Fibroblast of skin of left biceps (primary cell): ENCODE measurements around the gene LYPD6.

Experiments used
- DNase-seq, 2 experiments: peaks; one replicate each; pipeline ENCODE4 v3.0.0-alpha.2; 2013; ENCODE audit warnings: low read depth in 2 of 2

LYPD6 gene

DNA sequence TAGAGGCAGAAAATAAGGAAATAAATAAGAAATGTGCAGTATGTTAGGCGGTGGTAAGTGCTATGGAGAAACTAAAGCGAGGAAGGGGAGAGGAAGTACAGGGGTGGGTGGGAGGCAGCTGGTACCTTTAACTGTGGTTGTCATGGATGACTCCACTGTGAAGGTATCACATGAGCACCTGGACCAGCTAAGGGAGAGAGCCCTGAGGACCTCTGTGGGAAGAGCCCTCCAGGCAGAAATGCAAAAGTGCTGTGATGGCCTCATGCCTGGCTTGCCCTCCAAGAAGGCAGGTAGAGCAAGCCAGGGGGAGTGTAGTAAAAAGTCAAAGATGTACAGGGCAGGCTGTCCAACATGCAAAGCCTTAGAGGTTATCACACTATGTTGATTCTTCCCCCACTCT is 17.9 kb downstream of the LYPD6 start:
- no peak for DNase-seq

DNA sequence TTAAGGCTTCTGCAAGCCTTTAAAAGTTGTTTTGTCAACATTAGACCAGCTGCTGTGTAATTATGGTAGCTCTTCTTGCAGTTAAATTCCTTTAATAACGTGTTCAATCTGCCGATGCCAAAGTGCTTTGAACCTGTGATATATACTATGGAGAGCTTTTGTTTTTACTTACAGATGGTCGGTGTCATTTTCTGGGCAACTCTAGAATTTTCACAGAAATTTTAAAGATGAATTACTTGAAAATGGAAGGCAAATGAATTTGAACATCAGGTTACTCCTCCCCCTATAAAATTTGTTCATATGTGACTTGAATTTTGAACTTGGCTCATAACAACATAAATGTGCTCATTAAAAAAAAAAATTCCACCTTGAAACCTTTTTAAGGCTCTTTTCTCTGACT is 23.0 kb downstream of the LYPD6 start:
- DNase-seq: no peak

DNA sequence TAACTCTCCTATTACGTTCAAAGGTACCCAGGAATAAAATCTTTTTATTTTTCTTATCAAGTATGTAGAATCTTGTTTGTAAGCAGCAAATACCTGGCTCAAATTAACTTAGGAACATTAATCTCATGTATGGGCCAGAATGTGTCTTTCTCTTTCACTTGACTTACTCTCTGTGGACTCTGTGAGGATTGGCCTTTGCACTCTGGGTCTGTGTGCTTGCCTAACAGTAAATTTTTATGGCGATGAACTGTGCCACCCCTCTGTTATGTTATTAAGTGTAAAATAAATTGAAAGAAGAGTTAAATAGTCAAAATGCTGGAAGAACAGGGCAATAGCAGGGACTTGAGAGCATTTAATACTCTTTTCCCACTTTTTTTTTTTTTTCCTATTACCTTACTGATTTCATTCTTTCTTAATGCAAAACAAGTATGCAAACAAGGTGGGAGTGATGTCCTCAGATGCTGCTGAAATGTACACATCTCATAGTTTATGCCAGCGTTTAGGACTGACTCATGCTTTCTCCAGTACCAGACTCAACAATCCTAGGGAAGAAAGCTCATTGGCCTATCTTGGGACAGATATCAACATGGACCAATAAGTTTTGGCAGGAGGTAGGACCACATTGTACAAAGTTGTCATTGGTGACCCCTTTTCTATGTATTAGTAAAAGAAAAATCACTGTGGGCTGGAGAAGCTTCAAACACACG is 25.5 kb downstream of the LYPD6 start:
- DNase-seq: no peak

DNA sequence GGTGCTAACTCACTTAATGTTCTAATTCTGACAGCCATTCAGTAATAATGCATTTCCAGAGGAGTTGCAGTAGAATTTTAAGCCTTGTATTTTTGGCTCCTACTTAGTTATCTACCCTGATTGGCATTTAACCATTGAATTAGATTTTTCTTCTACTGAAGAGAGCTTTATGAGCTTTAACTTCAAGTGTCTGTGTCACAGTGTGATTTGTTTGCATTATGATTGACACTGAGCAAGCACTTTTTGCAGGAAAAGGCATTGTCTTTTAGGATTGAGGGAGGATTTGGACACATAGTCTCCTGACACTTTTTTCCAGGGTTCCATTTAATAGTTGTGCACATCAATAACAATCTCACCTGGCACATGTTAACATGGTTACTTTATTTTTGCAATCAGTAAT is 26.7 kb downstream of the LYPD6 start:
- no peak for DNase-seq

DNA sequence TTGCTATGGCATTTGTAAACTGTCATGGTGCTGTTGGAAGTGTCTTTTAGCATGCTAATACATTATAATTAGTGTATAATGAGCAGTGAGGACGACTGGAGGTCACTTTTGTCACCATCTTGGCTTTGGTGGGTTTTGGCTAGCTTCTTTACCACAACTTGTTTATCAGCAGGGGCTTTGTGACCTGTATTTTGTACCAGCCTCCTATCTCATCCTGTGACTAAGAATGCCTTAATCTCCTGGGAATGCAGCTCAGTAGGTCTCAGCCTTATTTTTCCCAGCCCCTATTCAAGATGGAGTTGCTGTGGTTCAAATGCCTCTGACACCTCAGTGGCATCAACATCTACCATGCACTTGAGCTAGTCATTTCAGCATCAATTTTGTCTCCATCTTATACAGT is 29.7 kb downstream of the LYPD6 start:
- no peak for DNase-seq

DNA sequence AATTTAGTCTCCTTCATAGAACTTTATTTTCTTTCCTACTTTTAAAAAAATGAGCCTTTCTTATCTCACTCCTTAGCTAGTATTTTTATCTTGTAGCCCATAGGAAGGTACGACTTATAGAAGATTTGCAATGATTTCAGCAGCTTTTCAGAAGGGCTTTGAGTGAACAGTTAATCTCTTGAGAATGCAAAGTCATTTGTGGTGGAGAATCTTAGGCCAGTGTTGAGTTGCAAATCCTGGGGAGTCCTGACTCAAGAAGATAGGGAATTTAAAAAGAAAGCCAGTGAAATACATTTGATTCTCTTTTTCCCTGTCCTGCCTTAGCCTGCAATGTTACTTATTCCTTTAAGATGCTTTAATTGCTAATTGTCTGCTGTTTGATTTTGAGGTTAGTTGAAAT is 33.6 kb downstream of the LYPD6 start:
- peak in 1 of 2 experiments; percentile 20 for DNase-seq

DNA sequence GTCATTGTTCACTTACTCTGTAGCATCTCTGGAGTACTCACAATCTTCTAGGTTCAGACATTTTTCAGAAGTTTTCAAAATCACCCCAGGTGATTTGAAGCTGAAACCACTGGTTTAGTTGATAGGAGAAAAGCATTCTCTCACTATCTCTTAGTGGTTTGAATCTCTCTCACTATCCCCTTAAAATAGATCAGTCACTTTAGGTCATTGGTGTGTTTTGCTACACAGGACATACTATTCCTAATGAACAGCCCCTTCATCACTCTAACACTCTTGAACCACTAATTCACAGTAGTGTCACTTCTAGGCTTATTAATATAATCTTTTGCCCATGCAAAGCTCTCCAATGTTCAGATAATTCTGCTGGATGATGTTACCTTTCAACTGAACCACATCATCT is 34.5 kb downstream of the LYPD6 start:
- DNase-seq: no peak

DNA sequence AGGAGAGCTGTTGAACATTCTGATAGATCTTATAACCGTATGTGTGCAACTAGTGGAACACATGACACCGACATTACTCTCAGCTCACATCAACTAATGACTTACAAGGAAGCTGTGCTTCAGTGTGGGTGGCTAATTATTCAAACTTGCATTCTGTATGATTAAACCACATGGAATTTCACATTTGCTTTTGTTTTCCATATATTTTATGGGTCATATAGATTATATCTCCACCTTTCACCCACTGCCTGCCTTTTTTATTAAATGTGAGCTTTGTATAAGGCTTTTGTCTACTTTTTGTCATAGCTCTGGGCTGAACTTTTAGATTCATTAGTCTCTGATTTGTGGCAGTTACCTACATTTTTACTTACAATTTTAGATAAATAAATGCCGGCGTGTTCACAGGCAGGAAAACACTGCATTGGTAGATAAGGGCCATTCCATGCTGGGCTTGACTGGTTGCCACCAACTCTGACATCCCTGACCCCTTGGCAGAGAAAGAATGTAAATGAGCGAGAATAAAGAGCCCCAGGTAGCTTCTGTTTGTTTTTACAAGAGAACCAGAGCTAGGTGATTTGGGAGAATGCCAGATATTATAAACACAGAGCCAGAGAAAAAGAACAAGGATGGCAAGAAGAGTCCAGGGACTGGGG is 35.7 kb downstream of the LYPD6 start:
- DNase-seq: peak; percentile 36 to 52

DNA sequence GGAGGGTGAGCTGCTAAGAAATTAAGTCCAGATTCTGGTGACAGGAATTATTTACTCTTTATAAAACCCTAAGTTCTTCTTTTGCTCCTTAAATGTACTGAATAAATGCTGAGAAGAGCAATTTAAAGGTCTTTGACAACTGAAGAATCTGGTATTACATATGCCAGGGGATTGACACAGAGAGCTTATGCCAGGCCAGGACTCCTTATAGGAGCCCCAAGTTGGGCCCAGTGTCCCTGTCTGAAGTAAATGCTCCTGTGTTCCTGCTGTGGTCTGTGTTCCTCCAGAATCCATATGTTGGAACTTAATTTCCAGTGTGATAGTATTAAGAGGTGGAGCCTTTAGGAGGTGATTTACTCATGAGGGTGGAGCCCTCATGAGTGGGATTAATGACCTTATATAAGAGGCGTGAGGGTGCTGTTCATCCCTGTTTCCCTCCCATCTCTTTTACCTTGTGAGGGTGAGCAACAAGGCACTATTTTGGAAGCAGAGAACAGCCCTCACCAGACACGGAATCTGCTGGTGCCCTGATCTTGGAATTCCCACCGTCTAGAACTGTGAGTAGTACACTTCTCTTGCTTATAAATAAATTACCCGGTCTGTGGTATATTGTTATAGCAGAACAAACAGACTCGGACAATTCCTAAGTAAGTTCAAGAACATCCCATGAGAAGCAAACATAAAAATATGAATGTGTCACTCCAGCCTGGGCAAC is 39.8 kb downstream of the LYPD6 start:
- no peak for DNase-seq

DNA sequence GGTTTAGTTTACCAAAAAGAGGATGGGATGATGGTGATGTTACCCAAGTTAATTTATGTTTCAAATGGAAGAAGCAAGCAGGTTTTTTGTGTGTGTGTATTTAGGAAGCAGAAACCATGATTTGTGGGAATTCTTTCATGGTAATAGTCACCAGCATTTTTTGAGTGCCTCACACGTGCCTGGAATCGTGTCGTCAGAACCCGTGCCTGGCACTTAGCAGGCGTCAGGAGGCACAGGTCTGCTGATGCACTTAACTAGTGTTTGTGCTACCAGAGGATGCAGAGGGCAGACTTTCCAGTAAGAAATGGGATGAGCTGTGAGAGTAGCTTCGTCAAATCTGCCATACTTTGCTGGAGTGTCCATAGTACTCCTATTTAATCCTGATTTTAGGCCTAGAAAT is 41.1 kb downstream of the LYPD6 start:
- no peak for DNase-seq

DNA sequence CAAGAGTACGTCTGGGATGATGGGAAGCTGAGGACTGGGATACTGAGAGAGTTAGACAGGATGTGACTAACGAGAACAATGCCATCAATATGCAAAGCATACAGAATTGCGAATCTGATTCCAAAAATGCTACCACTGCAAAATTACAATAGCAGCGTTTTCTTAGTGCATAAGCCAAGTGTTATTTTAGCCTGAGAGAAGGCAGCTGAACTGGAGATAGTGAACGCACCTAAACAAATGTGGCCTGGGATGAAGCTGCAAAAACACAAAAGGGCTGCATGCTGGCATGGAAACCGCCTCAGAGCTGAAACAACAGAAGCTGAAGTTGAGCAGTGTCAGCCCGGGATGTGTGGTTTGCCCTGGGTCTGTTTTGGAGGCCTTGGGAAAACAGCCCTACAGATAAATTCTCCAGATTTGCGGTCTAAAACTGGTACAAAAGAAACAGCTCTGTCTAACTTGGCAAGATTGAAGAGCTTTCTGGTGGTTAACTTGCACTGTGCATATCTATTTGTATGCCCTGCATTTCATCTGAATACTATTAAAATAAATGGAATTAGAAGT is 45.5 kb downstream of the LYPD6 start:
- DNase-seq: no peak

DNA sequence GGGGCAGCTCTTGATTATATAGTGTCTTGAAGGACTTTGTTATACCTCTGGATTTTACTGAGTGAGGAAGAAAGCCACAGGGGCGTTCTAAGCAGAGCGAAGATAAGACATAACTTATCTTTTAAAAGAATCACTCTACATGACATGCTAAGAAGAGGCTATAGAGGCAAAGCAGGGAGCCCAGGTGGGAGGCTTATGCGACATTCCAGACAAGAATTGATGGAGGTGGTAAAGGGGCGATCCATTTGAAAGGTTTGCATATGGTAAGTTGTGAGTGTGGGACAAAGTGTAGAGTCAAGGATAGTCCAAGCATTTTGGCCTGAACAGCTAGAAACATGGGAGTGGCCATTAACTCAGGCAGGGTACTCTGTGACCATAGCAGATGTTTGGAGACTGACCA is 49.8 kb downstream of the LYPD6 start:
- DNase-seq: no peak

DNA sequence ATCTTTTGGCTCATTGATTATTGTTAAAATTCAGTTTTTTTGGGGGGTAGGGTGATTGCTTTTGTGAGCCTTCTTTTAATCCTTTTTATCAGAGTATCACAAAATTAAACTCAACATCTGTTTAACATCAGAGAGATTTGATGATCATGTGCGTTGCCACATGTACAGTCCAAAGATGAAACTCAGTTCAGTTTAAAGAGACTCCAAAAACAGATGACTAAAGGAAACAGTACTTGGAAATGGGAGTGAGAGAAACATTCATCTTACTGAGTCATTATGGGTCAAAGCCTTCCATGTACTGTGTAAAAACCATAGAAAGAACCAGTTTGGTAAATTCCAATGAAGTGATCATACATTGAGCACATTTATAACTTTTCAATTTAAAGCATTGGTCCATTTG is 53.0 kb downstream of the LYPD6 start:
- peak; percentile 84 to 86 for DNase-seq

DNA sequence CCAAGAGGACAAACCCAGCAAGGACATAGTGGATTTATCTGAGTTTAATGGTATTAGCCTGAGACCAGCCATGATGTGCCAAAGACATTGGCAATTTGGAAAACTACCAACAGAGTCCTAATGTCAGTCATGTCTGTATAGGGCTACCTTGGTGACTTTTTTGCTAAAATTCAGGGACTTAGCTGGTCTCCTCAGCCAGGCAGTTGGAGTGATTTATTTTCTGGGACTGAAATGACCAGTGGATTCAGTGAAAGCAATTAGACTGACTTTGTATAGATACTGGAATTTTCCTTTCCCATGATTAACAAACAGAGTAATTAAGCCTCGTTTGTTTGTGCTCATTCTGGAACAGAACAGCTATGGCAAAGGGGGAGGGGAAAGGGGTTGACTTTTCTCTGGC is 55.0 kb downstream of the LYPD6 start:
- DNase-seq: no peak

DNA sequence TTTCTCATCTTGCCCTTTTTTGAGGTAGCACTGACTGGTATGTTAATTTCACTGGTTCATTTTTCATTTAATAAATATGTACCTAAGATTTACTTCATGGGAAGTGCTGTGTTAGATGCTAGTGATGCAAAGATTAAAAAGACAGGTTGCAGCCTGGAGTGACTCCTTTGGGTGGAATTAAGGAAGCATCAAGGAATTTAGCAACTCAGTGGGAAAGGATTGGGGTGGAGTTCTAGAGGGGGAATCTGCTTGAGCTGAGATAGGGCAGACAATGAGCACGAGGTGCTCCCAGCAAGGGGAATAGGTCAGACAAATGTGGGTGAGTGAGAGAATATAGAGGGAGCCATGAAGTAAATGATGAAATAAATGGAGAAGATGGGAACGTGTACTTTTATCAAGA is 57.0 kb downstream of the LYPD6 start:
- no peak for DNase-seq

DNA sequence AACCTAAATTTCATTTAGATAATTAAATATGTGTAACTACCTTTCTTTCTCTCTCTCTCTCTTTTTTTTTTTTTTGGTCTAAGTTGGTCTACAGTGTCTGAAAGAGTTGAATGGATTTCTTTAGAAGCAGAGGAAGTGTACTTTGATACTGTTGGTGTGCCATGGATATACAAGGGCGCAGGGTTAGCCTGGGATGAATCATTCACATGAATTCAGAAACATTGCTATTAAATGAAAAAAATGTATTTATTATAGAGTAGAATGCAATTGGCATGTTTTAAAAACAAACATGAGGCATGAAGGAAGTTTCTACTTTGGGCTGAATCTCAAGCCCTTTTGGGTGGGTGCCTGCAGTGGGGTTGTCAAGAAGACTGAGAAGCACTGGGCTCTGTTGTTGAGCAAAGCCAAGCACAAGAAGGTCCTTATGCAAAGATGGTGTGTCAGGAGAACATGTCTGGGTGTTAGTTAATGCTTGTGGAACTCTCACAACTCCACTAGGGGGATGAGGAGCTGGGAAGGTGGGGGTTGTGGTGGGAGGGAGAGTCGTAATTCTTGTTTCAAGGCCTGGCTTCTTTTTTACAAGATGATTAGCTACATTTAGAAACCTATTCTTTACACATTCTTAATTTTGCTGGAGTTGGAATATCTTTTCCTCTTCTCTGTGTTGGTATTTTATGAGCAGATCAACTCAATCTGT is 57.9 kb downstream of the LYPD6 start:
- DNase-seq: no peak

DNA sequence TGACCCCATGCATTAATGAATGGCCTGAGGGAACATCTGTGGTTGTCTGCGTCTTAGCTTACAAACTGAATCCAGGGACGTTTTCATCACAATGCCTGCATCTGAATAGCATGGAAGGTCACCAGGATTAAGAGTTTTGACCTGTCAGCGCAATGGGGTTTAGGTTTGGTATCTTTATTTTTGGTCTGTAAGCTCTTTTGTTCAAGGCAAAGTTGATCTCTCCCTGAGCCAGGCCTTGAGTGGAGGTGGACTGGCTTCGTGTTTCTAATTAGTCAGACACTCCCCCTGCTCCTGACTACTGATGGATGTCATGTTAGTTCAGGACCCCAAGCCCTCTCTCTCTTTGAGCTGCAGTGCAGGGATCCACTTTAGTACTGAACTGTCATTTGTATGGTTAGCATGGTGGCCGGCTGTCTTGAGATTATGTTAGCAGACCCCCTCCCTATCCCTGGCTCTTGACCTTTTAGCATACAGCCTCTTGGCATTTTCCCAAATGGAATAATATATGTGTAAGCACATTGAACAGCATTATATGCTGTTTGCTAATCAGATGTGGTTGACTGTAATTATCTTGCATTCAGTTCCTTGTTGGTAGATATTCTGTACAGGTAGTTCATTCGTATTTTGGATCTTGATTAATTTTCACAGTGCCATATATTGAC is 59.2 kb downstream of the LYPD6 start:
- DNase-seq: no peak

DNA sequence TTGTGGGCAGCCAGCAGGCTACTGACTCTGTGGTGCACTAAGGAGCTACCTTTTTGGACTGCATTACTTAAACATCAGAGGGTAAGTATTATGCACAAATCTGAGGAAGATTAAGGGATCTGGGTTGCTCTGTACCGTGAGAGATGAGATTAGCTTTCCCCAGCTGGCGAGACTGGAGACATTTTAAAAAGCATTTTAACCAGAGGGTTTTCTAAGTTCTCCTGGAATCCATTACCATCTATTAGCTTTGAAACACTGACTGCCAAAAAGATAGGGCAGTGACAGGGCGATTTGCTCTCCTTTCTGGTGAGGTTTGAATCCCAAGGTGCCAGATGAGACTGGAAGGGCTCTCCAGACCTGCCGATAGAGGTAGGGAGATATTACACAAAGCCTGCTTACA is 63.2 kb downstream of the LYPD6 start:
- no peak for DNase-seq

DNA sequence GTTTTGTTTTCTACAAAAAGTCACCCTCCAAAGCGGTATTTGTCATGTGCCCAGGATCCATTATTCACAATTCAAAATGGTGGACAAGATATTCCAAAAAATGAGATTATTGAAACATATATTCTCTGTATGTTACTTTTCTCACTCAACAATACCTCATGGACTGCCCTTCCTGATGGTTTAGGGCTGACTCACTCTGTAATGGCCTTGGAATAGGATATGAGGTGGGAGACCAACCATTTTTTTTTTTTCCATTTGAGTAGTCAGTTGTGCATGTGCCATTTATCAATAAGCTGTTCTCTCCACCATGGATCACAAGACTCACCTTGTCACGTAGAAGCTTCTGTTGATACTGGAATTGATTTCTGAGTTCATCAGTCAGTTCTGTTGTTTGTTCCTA is 64.5 kb downstream of the LYPD6 start:
- no peak for DNase-seq

DNA sequence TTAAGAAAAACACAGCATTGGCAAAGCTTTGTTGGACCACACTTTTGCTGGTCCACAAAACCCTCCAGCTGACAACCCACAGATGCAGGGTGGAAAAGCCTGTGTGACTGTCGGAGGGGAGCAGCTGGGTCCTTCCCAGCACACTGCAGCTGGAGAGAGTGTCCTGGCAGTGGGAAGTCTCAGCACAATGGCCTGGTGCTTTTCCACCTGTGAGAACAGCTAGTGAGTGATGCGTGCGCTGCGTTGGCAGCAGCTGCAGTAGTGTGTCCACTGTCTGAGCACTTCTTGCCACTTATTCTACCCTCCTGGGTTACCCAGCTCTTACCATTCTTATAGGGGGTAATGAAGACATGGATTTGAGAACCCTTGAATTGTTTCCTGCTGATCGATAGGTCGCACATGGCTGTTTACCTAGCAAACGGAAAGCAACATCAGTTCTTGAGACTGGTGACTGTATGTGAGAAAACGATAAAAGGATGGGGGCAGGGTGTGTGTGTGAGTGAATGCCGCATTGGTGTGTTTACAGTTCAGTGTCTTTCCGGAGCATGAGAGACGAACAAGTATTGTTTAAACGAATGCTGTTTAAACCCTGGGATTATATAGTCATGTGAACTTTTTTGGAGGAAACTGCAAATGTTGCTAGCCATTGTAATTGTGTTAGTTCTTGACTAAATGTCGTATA is 69.7 kb downstream of the LYPD6 start:
- DNase-seq: no peak

DNA sequence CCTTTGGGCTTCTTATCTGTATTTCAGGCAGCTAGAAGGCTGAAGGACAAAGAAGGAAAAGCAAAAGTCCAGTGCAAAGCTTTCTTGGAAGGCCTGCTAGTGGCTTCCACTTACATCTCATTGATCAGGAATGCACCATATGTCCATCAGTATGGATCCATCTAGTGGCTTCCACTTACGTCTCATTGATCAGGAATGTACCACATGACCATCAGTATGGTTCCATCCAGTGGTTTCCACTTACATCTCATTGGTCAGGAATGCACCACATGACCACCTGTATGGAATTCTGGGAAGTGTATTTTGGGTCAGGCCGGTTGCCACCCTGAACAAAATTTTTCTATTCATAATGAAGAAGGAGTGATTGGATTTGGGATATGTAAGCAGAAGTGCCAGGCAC is 70.6 kb downstream of the LYPD6 start:
- peak; percentile 52 to 56 for DNase-seq
